HG02759 (cell line): ENCODE data around the gene PDE6H.

ENCODE experiments used
- ATAC-seq: cut with Tn5 transposase; IDR thresholded peaks from one replicate; pipeline ENCODE4 v1.9.1; 2021; ENCODE audit warnings: mild to moderate bottlenecking, moderate library complexity; ENCODE audit not compliant: unreplicated experiment

Gene PDE6H

GRCh38 chr12:14999695-15000365, 27.0 kb downstream of the PDE6H start:
- no peak for ATAC-seq

- ATAC-seq = no peak
Measured at GRCh38 chr12:15000575-15000974, 27.7 kb downstream of the PDE6H start.

GRCh38 chr12:15001733-15002382, 29.0 kb downstream of the PDE6H start:
- ATAC-seq = no peak

- no peak for ATAC-seq
Measured at GRCh38 chr12:15004421-15004820, 31.6 kb downstream of the PDE6H start.

- ATAC-seq = no peak
Measured at GRCh38 chr12:15005064-15005463, 32.2 kb downstream of the PDE6H start.

- ATAC-seq = no peak
Measured at GRCh38 chr12:15007551-15007950, 34.7 kb downstream of the PDE6H start.

- peak; percentile 66 for ATAC-seq
Measured at GRCh38 chr12:15011162-15011561, 38.3 kb downstream of the PDE6H start.

GRCh38 chr12:15013634-15014179, 40.9 kb downstream of the PDE6H start:
- peak; percentile 44 for ATAC-seq

- ATAC-seq = no peak
Measured at GRCh38 chr12:15014708-15015107, 41.9 kb downstream of the PDE6H start.

- ATAC-seq = no peak
Measured at GRCh38 chr12:15015121-15015520, 42.3 kb downstream of the PDE6H start.

GRCh38 chr12:15020156-15020555, 47.3 kb downstream of the PDE6H start:
- ATAC-seq = no peak
